ENCODE measurements around the gene BAHCC1. TPM values are rescaled to one million over a fixed set of nuclear protein-coding genes. Genes with fewer than 3 reads are reported as not detected.
"Not testable (repeated sequence)": the region's sequence is repeated elsewhere in the genome, so short reads cannot be mapped to it uniquely, and the experiment has no call there.

Gene BAHCC1
- polyA plus RNA-seq (ENCODE audit: insufficient read depth in 1 of 5, insufficient read length in 5 of 5, low replicate concordance in 1 of 5) = 10 to 100 TPM; 14.1 to 27.2 (median 20.0) TPM
- long read RNA-seq, donor 1, partial matches to known transcripts = 0 of 2 reads
- long read RNA-seq, donor 1, other reads (novel, unspliced or antisense) = 0 of 2 reads
- long read RNA-seq, donor 2, partial matches to known transcripts = 0 of 1 reads
- long read RNA-seq, donor 2, other reads (novel, unspliced or antisense) = 0 of 1 reads
- long read RNA-seq, donor 3, partial matches to known transcripts = 7,148 of 7,185 reads
- long read RNA-seq, donor 3, other reads (novel, unspliced or antisense) = 37 of 7,185 reads
- long read RNA-seq, donor 4, partial matches to known transcripts = 0 of 2 reads
- long read RNA-seq, donor 4, other reads (novel, unspliced or antisense) = 0 of 2 reads
- long read RNA-seq, donor 5, partial matches to known transcripts = 0 of 4 reads
- long read RNA-seq, donor 5, other reads (novel, unspliced or antisense) = 0 of 4 reads
- long read RNA-seq, donor 6, partial matches to known transcripts = 4,164 of 4,349 reads
- long read RNA-seq, donor 6, other reads (novel, unspliced or antisense) = 184 of 4,349 reads
- long read RNA-seq, donor 7, partial matches to known transcripts = 0 of 1 reads
- long read RNA-seq, donor 7, other reads (novel, unspliced or antisense) = 0 of 1 reads
- long read RNA-seq, donor 8 = 0 reads

- peak; percentile 100 for DNase-seq
Observed at GRCh38 chr17:81394921-81395599, at the start of gene BAHCC1. BAHCC1 (plus strand) TSS chr17:81395457; CDS start chr17:81399740, 4,283 bp downstream.

GRCh38 chr17:81346090-81346907 is 49.0 kb upstream of the BAHCC1 start:
- DNase-seq = peak; percentile 97 to 98

GRCh38 chr17:81346908-81347349 is 48.3 kb upstream of the BAHCC1 start:
- no peak for DNase-seq

- DNase-seq = no peak
Observed at GRCh38 chr17:81347437-81347836, 47.8 kb upstream of the BAHCC1 start.

- no peak for DNase-seq
Observed at GRCh38 chr17:81348097-81349055, 46.9 kb upstream of the BAHCC1 start.

GRCh38 chr17:81349397-81350319 is 45.6 kb upstream of the BAHCC1 start:
- DNase-seq = no peak

- no peak for DNase-seq
Observed at GRCh38 chr17:81350320-81350890, 44.9 kb upstream of the BAHCC1 start.

GRCh38 chr17:81351329-81352052 is 43.8 kb upstream of the BAHCC1 start:
- not testable (repeated sequence) for DNase-seq

- DNase-seq = not testable (repeated sequence)
Observed at GRCh38 chr17:81352056-81352455, 43.2 kb upstream of the BAHCC1 start.

GRCh38 chr17:81354252-81354953 is 40.9 kb upstream of the BAHCC1 start:
- DNase-seq = no peak

- DNase-seq = no peak
Observed at GRCh38 chr17:81354954-81355347, 40.3 kb upstream of the BAHCC1 start.

- DNase-seq = no peak
Observed at GRCh38 chr17:81359218-81359617, 36.0 kb upstream of the BAHCC1 start.

GRCh38 chr17:81362001-81362400 is 33.3 kb upstream of the BAHCC1 start:
- not testable (repeated sequence) for DNase-seq

GRCh38 chr17:81364278-81365147 is 30.7 kb upstream of the BAHCC1 start:
- DNase-seq = no peak

GRCh38 chr17:81365148-81365600 is 30.1 kb upstream of the BAHCC1 start:
- DNase-seq = no peak

Measured in right lung (tissue), 10 donors.